GM19239 (cell line): ENCODE data around the gene SMAD4.

Experiments
- DNase-seq: peaks from one replicate; pipeline ENCODE4 v3.0.0; 2011; ENCODE audit warnings: low spot score; ENCODE audit not compliant: insufficient read length
- FAIRE-seq: peaks from 2 replicates; lab custom pipeline; 2011; peaks lifted over from hg19 to GRCh38; lab: Jason Lieb, UNC

SMAD4 gene

DNA sequence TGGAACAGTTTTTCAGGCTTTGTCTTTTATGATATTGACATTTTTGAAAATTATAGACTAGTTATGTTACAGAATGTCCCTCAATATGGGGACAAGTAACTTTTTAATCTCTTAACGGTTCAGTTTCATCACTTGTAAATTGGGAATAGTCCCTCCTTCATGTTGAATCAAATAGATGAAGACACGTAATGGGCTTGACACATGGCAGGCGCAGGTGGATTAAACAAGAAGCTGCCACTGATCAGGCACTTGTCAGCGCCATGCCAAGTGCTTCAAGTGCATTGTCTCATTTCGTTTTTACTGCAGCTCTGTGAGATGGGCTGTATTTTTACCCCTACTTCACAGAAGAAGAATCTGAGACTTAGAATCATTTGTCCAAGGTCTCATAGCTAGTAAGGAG lies 9.5 kb upstream of the SMAD4 start:
- no peak for DNase-seq
- no peak for FAIRE-seq

DNA sequence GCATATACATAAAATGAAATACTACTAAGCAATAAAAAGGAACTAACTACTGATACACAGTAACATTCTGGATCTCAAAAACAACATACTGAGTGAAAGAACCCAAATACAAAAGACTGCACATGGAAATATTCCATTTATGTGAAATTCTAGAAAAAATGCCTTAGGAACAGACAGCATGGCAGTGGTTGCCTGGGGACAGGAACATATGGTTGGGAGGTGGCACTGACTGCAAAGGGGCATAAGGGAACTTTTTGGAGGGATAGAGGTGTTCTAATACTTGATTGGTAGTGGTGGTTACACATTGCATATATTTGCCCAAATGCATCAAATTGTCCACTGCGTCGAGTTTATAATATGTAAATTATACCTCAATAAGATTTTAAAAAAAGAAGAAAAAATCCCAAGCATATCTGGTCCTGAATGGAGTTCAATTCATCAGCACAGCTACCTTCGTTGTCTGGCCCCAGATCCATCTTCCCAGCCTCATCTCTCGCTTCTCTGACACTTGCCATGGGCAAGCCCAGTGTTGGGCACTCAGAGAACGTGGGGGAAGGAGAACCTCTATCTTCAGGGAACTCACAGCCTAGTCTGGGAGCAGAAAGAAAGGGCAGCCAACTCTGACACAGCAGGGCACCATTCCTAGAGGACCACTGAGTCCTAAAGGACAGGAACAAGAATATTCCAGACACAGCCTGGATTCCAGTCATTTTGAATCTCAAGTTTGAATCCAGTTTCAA lies 8.6 kb upstream of the SMAD4 start:
- no peak for FAIRE-seq
- no peak for DNase-seq

DNA sequence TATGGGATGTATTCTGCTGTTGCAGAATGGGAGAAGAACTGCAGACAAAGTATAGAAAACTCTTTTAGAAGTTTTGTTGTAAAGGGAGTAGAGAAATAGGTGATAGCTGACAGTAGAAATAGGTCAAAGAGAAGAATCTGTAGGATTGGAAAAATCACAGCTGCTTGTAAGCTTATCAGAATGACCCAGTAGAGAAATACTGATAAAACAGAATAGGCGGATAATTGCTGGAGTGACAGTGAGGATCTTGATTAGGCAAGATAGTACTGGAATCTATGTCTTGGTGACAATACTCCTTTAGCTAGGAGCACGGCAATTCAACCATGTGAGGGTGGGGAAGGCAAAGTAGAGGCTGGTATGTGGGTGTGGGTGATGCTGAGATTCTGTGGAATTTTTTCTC lies 4.5 kb upstream of the SMAD4 start:
- FAIRE-seq (no peak), DNase-seq (no peak)

DNA sequence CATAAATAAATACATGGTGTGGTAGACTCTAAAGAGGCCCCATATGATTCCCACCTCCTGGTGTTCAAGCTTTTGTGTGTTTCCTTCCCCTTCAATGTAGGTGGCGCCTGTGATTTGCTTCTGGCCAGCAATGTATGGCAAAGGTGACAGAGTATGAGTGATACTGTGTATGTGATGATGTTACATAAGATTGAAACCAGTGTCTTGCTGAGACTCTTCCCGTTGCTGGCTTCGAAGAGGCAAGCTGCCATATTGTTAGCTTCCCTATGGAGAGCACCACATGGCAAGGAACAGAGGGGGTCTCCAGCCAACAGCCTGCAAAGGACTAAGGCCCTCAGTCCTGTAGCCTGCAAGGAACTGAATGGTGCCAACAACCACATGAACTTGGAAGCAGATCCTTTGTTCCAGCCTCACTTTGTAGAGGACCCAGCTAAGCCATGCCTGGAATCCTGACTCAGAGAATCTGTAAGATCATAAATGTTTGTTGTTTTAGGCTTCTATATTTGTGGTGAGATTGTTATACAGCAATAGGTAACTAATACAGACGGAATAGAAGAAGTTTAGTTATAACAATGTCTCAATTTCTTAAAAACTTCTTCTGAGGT lies 1.7 kb upstream of the SMAD4 start:
- DNase-seq (no peak), FAIRE-seq (peak; percentile 73)

DNA sequence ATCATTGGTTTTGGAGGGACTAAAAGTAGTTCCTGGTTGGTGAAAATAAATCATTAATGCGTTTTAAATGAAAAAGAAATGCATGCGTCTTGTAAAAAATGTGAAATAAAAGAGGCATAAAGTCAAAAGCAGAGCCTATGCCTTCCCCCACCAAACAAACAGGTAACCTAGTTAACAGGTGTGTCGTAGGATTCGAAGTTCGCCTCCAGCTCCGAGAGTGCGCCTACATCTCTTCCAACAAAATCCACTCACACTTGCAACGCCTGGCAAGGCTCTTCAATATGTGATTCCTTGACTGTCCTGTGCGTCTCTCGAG lies 677 bp upstream of the SMAD4 start:
- no peak for DNase-seq
- FAIRE-seq: peak; percentile 79

DNA sequence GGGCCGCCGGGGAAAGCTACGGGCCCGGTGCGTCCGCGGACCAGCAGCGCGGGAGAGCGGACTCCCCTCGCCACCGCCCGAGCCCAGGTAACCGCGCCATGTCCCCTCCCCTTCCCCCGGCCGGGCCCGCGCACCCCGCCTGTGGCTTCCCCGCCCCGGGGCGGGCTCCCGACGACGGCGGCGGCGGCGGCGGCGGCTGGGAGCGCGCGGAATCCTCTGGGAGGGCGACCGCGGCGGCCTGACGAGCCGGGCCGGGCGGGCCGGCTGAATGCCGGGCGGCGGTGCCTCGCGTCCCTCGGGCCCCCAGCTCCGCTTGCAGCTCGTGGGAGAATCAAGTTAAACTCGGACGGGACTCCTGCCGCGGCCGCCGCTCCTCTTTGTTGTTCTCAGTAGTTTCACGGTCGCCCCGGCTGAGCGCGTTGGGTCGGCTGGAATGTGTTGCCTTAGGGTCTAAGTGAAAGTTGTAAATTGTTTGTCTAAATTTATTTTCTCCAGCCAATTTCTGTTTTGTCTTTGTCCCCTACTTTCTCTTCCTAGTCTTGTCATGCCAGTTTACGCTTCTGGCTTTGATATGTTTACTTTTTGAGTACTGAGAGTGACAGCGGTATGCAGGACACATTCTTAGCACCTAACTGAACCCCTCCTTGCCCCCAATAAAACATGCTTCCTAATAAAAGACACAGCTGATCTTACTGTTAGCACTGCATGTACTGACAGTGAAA lies 685 bp downstream of the SMAD4 start:
- FAIRE-seq (no peak), DNase-seq (peak; percentile 47)

DNA sequence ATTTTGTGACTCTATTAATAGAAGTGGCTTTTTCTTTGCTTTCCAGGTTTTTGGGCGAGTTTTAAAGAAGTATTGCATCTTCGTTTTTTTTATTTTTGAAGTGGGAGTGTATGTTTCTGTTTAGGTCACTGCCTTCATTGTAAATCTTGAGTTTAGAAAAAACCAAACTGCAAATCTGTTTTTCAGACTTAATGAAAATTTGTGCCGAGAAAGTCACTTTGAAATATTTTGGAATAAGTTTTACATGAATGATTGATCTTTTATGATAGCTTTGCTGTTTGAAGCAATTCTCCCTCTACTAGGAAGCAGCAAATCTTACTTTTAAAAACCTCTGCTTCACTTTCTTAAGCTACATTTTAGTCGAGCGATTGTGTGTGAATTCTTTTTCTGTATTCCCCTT lies 2.2 kb downstream of the SMAD4 start:
- no peak for DNase-seq
- FAIRE-seq: no peak

DNA sequence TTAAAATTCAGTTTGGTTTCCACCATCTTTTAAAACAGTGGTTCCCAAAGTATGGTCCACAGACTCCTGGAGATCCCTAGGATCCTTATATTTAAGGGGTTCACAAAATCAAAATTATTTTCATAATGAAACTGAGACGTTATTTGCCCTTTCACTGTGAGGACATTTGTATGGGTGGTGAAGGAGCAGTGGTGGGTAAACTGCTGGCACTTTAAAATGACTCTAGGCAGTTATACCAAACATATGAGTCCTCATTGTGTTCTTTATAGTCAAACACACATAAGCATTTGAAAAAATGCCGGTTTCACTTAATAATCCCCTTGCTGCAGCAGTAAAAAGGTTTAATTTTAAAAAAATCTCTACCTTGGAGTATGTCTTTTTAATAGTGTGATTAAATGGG lies 7.2 kb downstream of the SMAD4 start:
- DNase-seq (no peak), FAIRE-seq (no peak)

DNA sequence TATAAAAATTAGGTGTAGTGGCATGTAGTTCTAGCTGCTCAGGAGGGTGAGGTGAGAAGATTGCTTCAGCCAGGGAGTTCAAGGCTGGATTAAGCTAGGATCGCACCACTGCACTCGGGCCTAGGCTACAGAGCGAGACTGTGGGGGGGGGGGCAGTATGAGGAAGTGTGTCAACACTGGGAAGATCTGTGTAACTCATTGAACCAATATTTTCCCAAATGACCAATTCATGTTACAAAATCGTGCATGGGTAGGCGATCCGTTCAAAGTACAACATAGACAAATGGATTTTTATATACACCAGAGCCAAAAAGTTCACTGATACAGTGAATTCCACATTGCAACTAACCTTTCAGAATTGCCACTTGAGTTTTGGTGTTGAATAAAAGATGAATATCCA lies 8.1 kb downstream of the SMAD4 start:
- no peak for FAIRE-seq
- no peak for DNase-seq

DNA sequence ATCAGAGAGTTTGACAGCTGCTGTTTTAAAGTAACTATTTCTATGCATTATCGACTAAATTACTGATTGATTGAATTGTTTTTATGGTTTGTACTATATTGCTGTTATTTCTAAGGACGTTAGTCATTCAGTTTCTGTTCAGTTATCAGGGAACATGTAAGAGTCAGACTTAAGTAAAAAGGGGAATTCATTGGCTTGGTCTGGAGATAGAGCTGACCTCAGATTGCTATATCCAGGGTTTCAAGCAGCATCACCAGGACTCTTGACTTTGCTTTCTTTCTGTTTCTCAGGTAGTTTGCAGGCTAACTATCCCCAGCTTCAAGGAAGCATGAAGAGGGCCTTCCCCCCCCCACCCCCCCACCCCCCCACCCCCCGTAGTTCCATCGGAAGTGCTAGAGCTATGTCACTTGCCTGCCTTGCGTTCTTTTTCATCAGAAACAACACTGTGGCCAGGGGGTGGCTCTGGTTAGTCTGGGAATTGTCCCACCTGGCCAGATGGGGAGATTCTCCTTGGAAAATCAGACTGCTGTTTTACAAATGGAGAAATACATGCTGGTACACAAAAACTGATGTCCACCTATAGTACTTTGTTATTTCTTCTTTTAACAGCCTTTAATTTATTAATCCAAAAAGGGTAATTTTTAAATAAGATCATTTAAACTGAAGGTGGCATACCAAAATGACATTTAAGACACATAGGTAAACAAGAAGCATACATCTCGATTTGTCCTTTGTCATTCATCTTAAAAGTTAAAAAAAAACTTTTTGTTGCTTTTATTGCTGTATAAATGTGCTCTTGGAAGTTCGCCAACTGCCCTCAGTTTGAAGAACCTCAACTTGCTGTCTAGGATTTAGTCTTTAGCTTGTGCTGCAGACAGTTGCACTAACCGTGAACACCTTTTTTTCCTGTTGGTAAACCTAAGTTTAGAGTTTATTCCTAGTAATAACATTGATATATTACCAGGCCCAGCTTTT lies 9.4 kb downstream of the SMAD4 start:
- no peak for DNase-seq
- FAIRE-seq: peak; percentile 84

DNA sequence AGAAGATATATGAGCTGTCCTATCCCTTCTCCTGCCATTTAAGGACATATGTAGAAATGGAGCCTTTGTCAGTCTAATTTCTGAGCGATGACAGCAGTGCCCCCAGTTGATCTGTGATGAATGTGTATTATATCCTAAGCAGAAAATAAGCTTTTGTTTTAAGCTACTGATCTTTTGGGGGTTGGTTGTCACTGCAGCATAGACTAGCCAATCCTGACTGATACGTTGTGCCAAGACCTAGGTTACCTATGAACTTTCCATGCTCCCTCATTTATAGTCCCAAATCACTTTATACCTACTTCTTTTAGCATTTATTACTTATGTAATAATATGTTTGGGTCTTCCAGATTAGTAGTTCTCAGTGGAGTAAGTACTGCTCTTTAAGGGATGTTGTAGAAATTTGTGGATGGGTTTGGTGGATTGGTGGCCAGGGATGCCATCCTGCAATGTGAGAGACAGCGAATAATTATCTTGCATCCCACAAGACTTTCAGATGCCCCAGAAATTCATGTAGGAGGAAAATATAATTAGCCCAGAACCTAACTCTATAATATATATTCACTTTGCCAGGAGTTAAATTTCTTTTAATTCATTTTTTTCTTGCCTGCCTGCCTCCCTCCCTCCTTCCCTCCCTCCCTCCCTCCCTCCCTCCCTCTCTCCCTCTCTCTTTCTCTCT lies 11.8 kb downstream of the SMAD4 start:
- FAIRE-seq (no peak), DNase-seq (no peak)

DNA sequence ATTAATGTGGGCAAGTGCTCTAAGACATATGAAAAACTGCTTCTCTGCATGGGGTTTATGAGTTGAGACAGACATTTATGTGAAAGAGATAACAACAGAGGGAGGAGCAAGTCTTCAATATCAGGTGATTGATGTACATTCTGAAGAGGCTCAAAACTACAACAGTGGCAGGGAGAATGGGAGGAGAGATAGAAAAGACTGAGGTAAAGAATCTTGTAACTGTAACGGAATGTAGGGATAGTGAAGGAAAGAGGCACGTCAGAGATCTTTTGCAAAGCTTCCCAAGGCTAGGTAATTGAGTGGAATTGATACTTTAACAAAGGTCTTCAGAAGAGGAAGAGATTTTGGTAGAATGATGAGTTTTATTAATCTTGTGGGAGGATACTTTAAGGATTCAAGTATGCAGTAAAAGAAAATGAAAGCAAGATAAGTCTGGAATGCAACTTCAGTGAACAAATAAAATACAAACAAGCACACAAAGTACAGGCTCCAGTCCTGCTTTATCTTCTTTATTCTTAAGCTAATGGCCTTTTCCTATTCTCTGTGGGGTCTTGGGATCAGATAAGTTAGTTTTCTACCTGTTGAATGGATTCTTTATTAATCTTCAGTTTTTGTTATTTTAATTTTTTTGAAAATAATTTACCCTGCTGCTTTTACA lies 15.0 kb downstream of the SMAD4 start:
- FAIRE-seq: peak; percentile 28
- DNase-seq: no peak

DNA sequence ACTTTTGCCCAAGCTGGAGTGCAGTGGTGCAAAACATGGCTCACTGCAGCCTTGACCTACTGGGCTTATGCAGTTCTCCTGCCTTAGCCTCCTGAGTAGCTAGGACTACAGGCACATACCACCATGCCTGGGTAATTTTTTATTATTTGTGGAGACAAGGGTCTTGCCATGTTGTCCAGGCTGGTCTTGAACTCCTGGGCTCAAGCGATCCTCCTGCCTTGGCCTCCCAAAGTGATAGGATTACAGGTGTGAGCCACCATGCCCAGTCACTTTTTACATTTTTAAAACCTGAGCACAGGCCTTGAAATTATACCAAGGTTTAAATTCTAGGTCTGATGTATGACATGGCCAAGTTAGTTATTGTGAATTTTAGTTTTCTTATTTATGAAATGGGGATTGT lies 18.2 kb downstream of the SMAD4 start:
- DNase-seq: no peak
- no peak for FAIRE-seq

DNA sequence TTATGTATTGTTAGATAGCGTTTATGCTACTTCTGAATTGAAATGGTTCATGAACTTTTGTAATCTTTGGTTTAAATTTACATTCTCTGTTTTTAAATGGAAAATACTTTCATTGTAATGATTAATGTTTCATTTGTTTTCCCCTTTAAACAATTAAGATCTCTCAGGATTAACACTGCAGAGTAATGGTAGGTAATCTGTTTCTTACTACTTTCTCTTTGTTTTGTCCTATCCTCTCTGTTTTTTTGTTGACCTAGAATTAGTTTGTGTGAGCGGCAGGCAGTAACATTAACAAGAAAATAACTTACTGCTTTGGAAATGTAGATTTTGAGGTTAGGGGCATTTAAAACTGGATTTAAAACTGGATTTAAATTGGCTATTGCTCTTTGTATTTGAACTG lies 19.1 kb downstream of the SMAD4 start:
- DNase-seq (no peak), FAIRE-seq (no peak)

DNA sequence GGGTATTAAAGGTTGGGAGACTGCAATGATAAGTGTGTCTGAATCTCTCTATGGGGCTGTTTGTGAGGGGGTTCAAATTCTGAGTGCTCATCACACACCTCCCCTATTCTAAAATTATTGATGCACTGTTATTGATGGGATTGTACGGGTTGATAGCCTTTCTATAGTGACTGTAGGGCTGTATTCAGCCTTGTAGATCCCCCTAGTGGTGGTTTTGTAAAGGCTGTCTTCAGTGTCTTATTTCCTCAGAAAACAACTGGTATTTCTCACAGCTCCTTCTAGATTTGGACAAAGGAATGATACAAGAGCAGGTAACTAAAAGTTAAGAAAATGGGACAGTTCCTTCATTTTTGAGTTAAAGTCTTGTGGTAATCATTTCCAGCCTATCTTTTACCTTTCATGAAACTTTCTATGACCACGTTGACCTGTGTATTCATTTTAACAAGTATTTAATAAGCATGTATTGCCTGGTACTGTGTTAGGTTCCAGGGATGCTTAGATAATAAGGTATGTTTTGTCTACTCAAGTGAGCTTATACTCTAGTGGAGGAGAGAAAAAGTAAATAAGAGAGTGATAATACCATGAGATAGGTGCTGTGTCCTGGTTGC lies 21.2 kb downstream of the SMAD4 start:
- FAIRE-seq (peak; percentile 91), DNase-seq (no peak)

DNA sequence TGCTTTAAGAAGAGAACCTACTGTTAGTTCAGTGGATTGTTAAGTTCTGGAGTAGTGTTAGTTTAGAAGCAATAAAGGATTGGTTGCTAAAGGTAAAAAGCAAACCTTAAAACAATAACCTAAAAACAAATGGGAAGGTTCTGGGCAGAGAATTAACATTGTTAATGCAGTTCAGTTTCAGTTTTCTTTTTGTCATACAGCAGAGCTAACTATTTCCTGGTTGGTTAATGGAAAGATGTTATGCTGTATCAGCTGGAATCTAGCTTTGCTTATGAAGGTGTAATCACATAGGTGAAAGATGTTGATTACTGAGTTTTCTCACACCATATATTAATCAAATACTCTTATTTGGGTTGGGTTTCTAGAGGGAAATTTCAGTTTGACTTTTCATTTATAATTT lies 23.8 kb downstream of the SMAD4 start:
- DNase-seq: no peak
- peak; percentile 93 for FAIRE-seq

DNA sequence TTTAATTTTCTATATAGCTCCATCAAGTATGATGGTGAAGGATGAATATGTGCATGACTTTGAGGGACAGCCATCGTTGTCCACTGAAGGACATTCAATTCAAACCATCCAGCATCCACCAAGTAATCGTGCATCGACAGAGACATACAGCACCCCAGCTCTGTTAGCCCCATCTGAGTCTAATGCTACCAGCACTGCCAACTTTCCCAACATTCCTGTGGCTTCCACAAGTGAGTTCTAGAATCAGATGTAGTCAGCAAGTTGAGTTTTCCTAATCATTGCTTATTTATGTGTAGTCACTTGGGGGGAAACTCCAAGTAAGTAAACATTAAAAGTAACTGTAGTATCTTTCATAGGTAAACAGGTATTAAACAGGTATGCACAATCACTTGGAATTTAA lies 24.8 kb downstream of the SMAD4 start:
- no peak for FAIRE-seq
- DNase-seq: no peak

DNA sequence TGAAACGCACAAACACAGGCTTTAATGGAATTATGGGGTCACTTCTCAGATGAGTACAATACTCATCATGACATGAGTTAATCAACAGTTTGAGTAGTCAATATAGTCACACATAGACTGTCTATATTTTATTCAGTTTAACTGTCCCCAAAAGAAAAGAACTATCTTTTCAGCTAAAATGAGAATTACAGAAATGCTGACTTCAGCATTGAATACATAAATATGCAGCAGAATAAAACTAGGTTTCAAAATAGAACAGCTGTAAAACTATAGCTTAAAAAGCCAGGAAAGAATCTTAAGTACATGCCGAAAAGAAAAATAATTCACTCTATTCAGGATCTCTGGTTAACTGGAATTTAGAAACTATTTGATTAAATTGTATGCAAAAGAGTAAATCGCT lies 30.0 kb downstream of the SMAD4 start:
- DNase-seq: no peak
- FAIRE-seq: no peak

DNA sequence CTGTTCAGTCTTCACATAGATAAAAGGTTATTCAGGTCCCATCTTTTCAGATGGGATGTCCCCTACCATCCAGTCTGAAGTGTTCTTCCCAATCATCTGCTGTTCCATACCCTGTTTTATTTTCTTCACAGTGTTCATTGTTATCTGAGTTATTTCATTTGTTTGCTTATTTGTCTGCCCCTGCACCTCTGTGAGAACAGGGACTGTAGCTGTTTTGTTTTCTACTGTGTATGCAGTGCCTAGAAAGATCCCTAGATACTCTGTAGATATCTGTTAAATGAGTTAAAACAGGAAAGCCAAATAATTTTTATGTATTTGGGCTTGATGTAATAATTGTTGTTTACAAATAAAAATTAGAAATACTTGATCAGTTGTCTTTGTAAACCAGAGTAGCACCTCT lies 34.2 kb downstream of the SMAD4 start:
- FAIRE-seq (no peak), DNase-seq (no peak)
